Measurements from ENCODE around the gene BBS9. TPM values are rescaled to one million over a fixed set of nuclear protein-coding genes. Genes with fewer than 3 reads are reported as not detected.

BBS9 gene
- total RNA-seq, 2 experiments from 2014 or later = 6.0 to 7.7 TPM

DNA sequence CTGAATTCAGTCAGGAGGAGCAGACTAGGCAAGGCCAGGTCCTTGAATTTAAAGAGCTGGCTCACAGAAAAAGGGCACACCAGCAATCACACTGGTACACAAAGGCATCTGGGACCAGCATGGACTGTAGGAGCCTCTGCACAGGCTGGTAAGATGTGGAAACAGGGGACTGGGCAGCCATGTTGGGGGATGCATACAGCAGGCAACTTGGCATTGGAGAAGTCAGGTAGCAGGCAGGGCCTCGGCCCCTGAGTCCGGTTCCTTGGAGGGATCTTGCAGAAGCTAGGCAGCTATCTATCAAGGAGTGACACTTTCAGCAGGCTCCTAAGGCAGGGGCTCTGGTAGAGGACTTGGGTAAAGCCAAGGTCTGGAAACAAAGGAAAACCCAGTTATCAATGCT, 399.7 kb downstream of the BBS9 start:
- H3K27me3 Mint-ChIP-seq = no peaks in the 10 kb centered on the region
- intact Hi-C loops (cut with micrococcal nuclease) = no loop called here
- peaks cover 10% of the 10 kb centered on the region for H3K36me3 Mint-ChIP-seq (ENCODE audit: low read depth)
- no peak overlapping the region for H3K4me3 Mint-ChIP-seq
- ATAC-seq = no peak
- ChIA-PET CTCF (no interaction called here), POLR2A (no interaction called here)
- H3K4me1 Mint-ChIP-seq (ENCODE audit: low read depth) = no peaks in the 10 kb centered on the region
- no peak for DNase-seq
- no peak overlapping the region for H3K27ac Mint-ChIP-seq
- TF ChIP-seq, protein P1, sequence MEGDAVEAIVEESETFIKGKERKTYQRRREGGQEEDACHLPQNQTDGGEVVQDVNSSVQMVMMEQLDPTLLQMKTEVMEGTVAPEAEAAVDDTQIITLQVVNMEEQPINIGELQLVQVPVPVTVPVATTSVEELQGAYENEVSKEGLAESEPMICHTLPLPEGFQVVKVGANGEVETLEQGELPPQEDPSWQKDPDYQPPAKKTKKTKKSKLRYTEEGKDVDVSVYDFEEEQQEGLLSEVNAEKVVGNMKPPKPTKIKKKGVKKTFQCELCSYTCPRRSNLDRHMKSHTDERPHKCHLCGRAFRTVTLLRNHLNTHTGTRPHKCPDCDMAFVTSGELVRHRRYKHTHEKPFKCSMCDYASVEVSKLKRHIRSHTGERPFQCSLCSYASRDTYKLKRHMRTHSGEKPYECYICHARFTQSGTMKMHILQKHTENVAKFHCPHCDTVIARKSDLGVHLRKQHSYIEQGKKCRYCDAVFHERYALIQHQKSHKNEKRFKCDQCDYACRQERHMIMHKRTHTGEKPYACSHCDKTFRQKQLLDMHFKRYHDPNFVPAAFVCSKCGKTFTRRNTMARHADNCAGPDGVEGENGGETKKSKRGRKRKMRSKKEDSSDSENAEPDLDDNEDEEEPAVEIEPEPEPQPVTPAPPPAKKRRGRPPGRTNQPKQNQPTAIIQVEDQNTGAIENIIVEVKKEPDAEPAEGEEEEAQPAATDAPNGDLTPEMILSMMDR (IDR thresholded peaks at IDR 0.05) = no peak
- no peaks in the 10 kb centered on the region for H3K9me3 Mint-ChIP-seq

- no peaks in the 10 kb centered on the region for H3K4me1 Mint-ChIP-seq (ENCODE audit: low read depth)
- no peaks in the 10 kb centered on the region for H3K9me3 Mint-ChIP-seq
- H3K27ac Mint-ChIP-seq = no peak overlapping the region
- H3K4me3 Mint-ChIP-seq = no peak overlapping the region
- DNase-seq = no peak
- TF ChIP-seq, protein P1 (IDR thresholded peaks at IDR 0.05) = no peak
- ChIA-PET POLR2A (no interaction called here), CTCF (no interaction called here)
- H3K27me3 Mint-ChIP-seq = no peaks in the 10 kb centered on the region
- peaks cover 18% of the 10 kb centered on the region for H3K36me3 Mint-ChIP-seq (ENCODE audit: low read depth)
- intact Hi-C loops (cut with micrococcal nuclease) = no loop called here
- no peak for ATAC-seq
Observed at GRCh38 chr7:33530664-33531063, 401.3 kb downstream of the BBS9 start.

DNA sequence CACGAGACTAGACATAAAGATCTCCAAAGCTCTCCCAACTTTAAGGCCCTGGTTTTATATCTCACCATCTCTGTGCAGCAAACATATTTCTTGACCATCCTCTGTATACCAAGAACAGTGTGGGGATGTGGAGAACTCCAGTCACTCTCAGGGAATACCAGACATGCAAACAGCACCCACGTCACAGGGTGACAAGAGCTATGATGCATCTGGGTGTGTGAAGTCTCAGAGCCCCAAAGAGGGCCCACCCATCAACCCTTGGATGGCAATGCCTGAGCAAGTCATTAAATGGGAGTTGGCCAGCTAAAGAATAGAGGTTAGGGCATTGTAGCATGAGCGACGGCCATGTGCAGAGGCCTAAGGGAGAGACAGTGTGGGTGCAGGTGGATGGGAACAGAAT, 402.5 kb downstream of the BBS9 start:
- no peaks in the 10 kb centered on the region for H3K4me1 Mint-ChIP-seq (ENCODE audit: low read depth)

GRCh38 chr7:33534833-33535232, 405.5 kb downstream of the BBS9 start:
- Mint-ChIP-seq H3K4me1 (ENCODE audit: low read depth) (no peaks in the 10 kb centered on the region), H3K36me3 (ENCODE audit: low read depth) (peaks cover 42% of the 10 kb centered on the region), H3K27me3 (no peaks in the 10 kb centered on the region), H3K27ac (no peak overlapping the region), H3K9me3 (peaks cover 14% of the 10 kb centered on the region), H3K4me3 (no peak overlapping the region)
- CTCF ChIA-PET = no interaction called here
- POLR2A ChIA-PET = no interaction called here
- intact Hi-C loops (cut with micrococcal nuclease) = no loop called here
- TF ChIP-seq, protein P1 (IDR thresholded peaks at IDR 0.05) = no peak
- ATAC-seq (no peak), DNase-seq (no peak)

More for the DNA sequence above, 402.5 kb downstream of the BBS9 start:
- Mint-ChIP-seq H3K27ac (no peak overlapping the region), H3K27me3 (no peaks in the 10 kb centered on the region), H3K4me3 (no peak overlapping the region), H3K36me3 (ENCODE audit: low read depth) (peaks cover 20% of the 10 kb centered on the region), H3K9me3 (peaks cover 1% of the 10 kb centered on the region)
- TF ChIP-seq, protein P1 (IDR thresholded peaks at IDR 0.05) = no peak
- POLR2A ChIA-PET = no interaction called here
- intact Hi-C loops (cut with micrococcal nuclease) = no loop called here
- no peak for DNase-seq
- CTCF ChIA-PET = no interaction called here
- ATAC-seq = no peak

DNA sequence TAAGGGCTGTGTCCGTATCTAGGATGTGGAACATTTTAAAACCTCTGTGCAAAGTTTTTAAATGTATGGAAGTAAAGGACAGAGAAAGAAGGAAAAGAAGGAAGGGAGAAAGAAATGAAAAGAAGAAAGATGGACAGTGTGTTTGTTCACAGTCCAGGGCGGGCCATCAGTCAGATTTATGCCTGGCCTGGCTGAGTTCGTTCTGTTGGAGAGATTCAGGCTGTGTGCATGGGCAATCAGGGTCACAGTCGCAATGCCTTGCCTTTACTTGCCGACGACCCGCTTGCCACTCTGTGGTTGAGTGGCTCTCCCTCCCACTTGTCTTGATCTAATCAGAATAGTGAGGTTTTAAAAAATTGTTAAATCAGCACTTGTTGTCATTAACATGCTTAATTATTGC, 406.6 kb downstream of the BBS9 start:
- Mint-ChIP-seq H3K27me3 (no peaks in the 10 kb centered on the region), H3K4me1 (ENCODE audit: low read depth) (no peaks in the 10 kb centered on the region), H3K9me3 (peaks cover 14% of the 10 kb centered on the region), H3K36me3 (ENCODE audit: low read depth) (peaks cover 49% of the 10 kb centered on the region), H3K27ac (no peak overlapping the region), H3K4me3 (no peak overlapping the region)
- TF ChIP-seq, protein P1 (IDR thresholded peaks at IDR 0.05) = no peak
- POLR2A ChIA-PET = no interaction called here
- ATAC-seq = no peak
- CTCF ChIA-PET = no interaction called here
- no peak for DNase-seq
- intact Hi-C loops (cut with micrococcal nuclease) = no loop called here
